OCI-M1 (cell line): Measurements from ENCODE around the gene AGK.
A peak's percentile ranks its signal among the peaks of the same experiment; 100 is the strongest.

Source experiments
- DNase-seq: peaks from one replicate; lab custom pipeline; 2025; lab: John Stamatoyannopoulos, UW

Gene AGK

DNA sequence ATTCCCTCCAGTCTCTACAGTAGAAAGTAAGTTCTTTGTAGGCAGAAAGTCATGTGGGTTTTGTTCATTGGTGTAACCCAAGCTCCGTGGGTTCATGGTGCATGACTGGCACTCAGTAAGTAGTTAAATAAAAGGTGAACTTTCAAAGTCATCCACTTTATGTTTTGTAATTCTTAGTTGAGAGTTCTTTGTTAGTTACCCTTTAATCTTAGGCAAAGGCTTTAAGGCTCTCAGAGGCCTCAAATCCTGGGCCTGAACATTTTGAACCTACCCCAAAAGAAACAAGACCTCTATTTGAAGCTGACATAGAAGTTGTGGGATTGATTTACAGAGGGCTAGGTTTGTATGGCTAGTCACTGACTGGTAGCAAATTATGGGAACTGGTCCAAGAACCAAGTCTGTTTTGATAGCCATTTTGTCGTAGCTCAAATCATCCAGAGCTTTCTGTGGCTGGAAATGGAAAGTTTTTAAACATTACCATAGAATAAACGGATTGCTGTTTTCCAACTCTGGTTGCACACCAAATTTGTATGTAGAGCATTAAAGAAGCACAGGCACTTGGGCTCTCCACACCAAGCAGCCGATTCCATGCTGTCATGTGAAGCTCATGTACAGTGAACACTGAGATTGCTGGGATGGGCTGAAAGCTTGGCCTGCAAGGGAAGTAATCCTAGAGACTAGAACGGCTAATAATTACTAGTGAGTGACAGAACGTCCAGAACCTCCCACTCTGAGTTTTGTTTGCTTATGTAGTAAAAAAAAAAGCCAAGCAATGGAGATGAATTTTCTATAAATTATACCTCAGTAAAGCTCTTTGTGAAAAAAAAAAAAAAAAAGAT lies 97.3 kb downstream of the AGK start:
- no peak for DNase-seq

DNA sequence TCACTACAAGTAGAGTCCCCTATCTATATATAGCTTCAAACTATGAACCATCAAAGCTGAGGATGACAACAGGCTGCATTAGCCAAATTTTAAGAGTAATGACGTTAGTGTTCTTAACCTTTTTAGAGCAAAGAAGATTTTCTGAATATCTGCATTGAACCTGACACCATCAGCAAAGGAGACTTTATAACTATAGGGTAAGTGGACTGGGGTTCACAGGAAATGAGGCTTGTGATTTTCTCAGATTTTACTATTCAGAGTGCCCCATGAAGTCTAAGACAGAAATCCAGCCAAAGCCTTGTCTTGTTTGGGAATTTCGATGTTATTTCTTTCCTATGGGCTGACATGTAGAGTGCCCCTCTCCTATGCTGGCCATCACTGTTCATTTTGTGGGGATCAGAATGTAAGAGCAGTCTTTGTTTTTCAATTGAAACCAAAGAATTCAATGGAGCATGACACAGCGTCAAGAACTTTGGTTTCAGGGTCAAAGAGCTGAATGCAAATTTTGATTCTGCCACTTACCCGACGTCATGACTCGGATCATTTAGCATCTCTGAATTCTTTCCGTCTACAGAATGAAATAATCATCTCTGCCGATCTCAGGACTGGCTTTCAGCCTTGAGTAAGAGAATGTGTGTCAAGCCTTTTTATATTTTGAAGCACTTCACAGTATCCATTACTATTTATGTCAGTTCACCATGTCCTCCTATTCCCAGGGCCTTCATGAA lies 98.1 kb downstream of the AGK start:
- no peak for DNase-seq

DNA sequence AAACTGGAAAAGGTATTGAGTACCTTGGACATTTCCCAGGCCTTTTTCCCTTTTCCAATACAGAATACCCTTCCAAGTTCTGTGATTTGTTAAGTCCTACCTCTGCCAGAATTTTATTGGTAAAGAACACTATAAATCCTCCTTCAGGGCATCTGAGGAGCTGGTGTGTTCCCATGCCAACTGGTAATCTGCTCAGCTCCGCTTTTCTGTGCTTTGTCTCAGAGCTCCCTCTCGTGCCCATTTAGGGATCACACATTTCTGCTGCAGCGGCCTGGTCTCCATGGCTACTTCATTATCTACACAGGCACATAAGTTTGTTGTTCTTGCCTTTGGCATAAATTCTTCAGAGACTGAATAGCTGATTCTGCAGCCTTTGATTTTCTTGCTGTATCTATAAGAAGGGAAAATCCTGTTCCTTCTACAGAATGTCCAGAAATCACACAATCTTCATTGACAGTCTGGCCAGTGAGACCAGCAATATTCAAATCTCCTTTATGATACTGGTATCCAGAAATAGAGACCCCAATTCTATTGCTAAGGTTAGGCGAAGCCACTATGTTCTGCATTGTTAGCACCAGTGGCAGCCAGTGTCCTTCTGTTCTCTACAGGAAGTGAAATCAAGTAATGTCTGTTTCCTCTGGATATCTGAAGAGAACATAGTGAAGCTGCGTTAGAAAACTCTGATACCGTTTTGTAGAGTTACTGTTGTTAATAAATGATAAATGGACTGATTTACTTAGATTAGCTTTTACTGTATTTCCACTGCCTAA lies 98.8 kb downstream of the AGK start:
- peak; percentile 72 for DNase-seq

DNA sequence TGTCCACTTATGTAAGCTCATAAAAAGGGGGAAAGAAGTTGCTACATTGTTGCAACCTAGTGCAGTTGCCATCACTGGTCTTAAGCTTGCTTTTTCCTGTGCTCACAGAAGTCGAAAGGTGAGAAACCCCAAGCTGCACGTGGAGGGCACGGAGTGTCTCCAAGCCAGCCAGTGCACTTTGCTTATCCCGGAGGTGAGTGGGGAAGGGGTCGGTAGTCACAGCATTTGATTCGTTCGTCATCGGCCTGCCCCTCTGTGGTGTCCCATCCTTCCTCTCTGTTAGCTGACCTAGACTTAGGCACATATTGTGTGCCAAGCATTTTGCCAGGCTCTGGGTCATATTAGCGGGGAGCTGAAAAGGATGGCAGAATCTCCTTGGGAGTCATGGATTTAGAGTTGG lies 100.2 kb downstream of the AGK start:
- no peak for DNase-seq

DNA sequence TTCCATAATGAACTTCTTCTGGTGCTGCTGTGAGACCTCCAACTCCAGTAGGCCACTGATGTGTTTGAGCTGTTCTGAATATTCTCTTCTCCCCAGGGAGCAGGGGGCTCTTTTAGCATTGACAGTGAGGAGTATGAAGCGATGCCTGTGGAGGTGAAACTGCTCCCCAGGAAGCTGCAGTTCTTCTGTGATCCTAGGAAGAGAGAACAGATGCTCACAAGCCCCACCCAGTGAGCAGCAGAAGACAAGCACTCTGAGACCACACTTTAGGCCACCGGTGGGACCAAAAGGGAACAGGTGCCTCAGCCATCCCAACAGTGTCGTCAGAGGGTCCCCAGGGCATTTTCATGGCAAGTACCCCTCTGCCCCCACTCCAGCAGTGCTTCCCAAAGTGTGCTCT lies 101.5 kb downstream of the AGK start:
- no peak for DNase-seq

DNA sequence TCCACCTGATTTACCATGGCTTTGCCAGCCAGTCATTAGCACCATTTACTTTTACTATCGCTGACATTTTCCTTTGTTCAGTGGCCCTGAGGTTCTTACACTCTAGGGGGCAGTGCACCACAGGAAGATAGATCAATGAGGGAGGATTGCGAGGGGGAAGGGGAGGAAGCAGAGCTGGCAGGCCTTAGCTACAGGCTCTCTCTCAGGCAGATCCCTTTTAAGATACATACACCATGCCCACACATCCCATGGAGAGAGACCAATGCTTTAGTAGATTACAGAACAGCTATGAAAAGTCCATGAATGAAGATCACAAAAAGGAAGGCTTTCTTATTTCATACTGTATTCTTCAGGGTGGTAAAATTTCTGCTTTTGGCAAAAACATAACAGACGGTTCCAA lies 103.3 kb downstream of the AGK start:
- peak; percentile 79 for DNase-seq

DNA sequence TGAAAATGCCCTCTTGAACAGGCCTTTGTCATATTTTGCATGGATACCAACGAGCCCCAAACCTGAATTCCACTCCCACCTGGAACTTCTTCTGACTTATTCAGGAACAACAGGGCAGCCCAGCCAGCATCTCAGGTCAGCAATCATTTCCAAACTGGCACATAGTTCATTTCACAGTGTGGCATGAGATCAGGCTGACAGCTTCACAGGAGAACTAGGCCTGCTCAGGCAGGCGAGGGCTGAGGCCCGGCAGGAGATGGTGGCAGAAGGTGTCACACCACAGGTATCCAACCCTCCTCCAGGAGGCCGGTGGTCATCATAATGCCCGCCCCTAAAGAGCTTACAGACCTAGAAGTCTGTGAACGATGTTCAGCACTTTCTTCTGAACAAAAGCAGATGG lies 108.3 kb downstream of the AGK start:
- no peak for DNase-seq

DNA sequence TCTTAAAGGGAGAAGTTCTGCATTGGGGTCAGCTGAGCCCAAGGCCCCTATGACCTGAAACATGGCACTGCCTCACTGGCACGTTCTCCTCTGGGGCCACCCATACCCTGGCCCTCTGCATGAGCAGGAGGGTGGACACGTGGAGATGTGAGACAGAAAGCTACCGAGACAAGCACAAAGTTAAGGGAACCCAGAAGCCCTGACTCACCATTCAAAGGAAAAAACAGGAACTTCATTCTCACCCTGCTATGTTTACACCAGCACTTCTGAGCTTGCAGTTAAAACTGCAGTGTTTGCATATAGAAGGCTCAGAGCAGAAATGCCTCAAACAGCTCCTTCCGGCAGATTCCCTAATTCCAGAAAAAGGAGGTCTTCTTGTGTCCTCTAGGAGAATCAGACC lies 109.0 kb downstream of the AGK start:
- DNase-seq: peak; percentile 73

DNA sequence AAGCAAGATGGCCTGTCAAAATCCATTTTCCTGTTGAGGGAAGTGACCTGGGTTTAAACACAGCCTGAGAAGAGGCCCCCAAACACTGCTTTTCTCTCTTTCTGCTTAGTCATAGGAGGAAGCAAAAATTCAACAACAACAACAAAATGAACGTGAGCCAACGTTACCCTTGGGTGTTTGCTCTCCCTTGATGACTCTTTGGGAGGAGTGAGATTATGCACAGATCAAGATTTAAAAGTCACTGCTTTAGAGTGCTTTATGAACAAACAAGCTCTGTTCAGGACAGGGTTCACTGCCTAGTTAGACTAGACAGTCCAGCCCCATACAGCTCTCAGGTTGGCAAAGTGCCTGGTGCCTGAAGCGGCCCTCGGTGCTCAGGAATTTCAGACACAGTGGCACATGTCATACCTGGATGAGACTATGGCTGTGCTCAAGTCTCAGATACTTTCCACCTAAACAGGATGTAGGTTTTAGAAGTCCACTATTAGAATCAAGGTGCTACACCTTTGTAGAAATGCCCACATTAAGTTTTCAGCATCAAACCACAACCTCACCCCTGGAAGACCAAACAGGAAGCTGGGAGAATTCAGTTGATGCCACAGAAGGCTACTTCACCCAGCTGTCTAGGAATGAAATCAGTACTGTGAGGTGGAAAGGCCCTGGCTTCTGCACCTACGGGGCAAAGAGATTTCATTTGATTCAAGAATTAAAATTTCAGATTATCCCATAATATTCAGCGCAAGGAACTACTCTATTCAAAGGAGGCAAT lies 112.1 kb downstream of the AGK start:
- DNase-seq: peak; percentile 1

DNA sequence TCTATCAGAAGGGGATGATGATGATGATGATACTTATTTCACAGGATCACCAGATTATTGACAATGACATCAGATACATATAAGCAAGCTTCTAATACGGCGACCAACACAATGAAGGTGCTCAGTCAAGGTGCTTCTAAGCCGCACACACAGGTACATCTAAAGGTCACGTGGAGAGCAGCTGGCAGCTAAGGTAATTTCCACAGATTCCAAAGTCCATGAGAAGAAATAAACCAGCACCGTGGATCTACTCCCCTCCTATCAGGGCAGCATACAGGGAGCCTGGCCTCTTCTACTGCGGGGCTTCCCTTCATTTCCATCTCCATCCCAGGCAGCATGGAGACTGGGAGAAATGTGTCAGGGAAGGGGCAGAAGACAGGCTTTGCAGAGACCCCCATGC lies 113.2 kb downstream of the AGK start:
- DNase-seq: no peak

DNA sequence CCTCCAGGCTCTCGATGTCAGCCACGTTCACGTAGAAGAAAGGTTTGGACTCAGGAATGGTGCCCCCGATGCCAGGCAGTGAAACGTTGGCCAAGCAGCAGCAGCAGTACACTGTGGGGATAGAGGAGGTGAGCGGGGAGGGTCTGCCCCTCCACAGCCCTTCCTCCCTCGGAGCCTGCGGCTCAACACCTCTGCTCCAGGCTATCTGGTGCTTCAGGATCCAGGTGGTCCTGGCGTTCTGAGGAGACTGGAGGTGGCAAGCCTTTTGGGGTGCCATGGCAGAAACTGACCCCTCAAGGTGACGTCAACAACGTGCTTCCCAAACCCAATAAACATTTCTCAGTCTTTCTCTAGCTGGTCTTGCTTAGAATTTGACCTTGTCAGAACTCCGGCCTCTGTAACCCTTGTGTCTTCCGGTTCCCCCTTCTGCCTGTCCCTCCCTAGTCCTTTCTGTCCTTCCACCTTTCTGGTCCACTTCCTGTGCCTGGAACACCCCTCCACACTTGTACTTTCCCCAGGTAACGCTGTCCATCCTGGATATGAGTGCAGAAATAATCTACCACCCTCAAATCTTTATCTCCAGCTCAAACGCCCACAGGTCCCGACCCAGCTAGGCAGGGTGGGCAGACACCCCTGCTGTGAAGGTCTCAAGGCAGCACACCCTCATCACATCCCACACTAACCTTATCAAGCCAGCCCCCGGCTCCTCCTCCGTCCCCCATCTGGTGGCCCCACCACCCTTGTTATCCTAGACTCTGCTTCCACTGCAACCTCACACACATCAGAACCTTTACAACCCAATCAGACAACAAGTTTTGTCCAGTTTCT lies 114.2 kb downstream of the AGK start:
- no peak for DNase-seq

DNA sequence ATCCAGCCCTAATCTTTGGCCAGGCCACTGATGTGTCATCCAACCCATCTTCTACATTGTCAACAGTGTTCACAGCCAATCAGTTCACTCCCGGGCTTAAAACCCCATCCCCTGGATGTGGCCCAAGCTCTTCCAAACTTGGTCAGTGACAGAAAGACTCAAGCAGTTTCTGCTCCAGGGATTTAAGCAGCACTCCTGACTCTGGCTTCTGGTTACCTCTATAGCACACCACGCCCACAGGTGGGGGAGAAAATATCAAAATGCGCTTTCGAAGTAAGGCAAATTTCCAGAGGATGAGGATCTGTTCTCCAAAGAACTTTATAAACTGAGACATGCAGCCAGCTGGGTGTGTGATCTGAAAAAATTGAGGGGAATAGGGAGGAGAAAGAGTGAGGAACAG lies 114.9 kb downstream of the AGK start:
- DNase-seq: no peak

DNA sequence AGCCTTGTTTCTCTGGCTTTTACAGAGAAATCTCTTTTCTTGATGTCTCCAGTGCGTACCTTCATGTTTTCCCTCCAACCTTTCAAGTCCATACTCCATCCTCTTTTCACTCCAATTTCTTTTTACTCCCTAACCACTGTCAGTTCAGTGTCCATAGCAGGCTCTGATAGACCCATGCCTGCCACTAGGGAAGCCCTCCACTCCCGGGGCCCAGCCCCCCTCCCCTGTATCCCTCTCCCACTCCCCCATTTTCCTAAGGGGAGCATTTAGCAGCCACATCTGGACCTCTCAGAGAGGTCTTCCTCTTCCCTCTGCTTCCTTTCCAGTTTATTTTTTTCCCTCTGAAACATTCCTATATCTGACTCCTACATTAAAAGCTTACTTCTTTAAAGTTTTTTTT lies 117.6 kb downstream of the AGK start:
- DNase-seq: no peak

DNA sequence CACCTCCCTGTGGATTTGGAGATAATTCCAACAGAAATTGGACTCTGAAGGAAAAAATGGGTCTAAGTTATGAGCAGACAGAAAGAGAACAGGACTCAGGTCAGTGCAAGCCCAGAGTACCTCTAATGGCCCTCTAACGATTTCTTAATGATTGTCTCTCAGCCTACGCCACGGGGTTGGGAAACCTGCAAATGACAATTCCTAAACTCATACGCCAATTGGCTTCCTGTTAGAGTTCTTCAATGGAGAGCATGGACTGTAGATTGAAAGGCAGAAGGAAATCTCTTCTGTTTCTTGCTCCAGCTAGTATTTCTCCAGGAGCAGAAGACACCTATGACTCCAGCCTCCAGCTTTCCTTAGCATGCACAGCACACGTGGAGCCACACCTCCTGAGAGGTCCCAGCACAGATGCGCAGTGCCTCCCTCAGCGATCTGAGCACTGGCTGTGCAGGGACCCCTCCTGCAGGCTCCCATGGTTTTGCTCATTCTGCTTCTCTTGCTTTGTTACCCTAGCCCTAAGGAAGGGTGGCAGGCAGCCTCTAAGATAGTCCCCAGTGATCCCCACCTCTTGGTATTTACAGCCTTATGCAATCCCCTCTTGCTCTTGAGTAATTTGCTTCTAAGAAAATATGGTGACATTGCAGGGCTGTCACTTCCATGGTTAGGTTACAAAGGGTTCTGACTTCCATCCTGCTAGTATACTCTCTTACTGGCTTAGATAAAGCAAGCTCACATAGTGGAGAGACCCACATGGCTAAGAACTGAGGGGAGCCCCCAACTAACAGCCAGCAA lies 120.7 kb downstream of the AGK start:
- peak; percentile 5 for DNase-seq

DNA sequence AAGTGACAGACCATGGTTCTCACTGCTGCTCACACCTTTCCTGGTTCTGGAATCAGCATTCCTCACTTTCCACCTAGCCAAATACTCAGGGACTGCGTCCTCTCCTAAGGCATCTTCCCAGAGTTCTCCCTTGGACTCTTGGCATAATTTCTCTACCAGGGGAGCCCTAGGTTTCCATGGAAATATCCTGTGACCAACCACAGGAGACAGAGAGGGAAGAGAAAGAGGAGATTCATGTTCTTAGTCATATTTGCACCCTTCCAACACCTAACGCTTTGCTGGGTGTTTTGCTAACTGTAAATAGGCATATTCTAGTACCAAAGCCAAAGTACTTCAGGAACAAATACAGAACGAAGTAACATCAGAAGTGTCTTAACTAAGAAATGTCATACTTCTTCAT lies 122.1 kb downstream of the AGK start:
- no peak for DNase-seq

DNA sequence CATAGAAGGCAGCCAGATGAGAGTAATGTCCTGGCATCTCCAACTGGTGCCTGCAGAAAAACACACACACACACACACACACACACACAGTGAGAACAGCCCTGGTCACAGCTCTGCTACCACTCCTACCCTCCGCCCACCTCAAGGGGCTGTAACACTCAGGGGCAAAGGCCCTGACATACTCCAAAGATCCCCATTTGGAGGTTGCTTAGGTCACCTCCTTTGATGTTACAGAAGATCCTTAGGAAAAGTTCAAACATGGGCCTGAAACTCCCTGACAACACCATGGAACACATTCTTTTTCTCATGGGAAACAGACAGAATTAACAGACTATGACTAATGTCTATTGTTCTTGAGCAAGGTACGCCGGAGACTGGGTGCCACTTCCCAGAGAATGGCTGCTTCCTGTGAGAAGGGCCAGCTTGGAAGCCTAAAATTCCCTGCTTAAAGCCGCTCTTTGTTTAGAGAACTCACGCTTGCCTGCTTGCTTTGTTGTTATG lies 123.0 kb downstream of the AGK start:
- DNase-seq: no peak

DNA sequence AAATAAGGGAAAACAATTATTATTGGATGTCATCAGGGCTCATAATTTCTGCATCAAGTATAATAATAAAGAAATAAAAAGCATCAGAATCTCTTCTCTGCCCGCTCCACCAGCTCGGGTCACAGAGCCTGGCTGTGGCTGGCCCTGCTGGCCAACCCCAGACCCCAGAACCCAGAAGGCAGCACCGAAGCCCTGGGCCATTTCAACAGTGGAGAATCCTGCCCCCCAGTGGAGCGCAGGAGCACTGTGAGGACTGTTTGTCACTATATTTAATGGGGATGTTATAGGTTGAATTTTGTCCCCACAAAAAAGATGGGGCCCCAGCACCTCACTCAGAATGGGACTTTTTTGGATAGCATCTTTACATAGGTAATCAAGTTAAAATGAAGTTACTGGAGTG lies 123.5 kb downstream of the AGK start:
- peak; percentile 4 for DNase-seq

DNA sequence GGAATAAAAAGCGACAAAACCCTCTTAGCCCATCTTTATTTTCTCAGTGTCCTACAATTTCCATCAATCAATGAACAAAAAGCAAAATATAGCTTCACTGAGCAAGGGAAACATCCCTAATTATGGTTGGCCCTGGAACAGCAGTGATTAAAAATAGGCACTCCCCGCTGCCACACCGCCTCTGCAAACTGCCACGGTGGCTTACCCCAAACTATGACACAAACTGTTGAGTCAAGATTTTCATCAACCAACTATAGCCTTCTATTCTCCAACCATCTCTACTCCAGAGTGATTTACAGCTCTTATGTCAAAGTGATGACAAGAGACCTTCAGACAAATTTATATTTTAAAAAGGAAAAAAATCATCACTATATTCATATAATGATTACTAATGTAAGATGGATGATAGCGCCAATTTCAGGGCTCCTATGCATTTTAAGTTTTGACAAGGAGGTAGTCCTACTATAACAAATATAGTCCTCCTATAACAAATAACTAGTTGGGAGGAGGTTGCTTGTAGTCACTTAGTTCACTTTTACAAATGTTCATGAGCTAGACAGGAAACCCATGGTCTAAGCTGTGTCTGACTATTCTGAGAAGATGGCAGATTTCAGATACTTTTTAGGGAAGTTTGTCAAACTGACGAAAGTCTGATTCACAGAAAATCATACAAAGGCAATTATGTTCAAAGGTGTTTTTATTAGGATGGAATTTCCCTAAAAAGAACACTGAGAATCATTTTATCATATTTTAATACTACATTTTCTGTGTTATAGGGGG lies 124.4 kb downstream of the AGK start:
- peak; percentile 35 for DNase-seq

DNA sequence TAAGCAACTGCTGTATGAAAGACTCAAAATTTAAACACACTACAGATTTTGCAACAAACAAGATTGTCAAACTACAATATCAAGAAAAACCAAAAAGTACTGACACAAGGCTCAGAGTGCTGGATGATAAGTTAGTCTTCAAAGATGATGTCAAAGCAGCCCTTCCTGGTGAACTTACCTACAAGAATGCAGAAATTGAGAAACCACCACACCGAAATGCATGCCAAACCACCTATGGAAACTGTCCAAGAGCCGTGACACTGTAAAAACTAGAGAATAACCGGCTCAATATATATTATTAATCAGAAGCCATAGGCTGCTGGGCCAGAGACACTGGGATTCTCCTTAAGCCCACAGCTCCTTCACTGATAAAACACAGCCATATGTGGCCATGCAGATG lies 125.4 kb downstream of the AGK start:
- no peak for DNase-seq
